Osteocyte (in vitro differentiated cells): ENCODE results near the gene ACP6. TPM values are rescaled to one million over a fixed set of nuclear protein-coding genes. Genes with fewer than 3 reads are reported as not detected.

Source experiments
- DNase-seq: peaks from one replicate; pipeline ENCODE4 v3.0.0; 2021; ENCODE audit warnings: mixed read lengths; ENCODE audit not compliant: unreplicated experiment; ENCODE audit errors: extremely low spot score
- H3K27ac Mint-ChIP-seq: one replicate; pipeline ENCODE4 v1.8.0; 2021; ENCODE audit warnings: mild to moderate bottlenecking, mixed read lengths; ENCODE audit not compliant: unreplicated experiment
- H3K27me3 Mint-ChIP-seq: one replicate; pipeline ENCODE4 v1.8.0; 2021; ENCODE audit warnings: mixed read lengths; ENCODE audit not compliant: unreplicated experiment
- H3K36me3 Mint-ChIP-seq: one replicate; pipeline ENCODE4 v1.8.0; 2021; ENCODE audit warnings: mixed read lengths; ENCODE audit not compliant: unreplicated experiment
- H3K4me1 Mint-ChIP-seq: one replicate; pipeline ENCODE4 v1.8.0; 2021; ENCODE audit warnings: mixed read lengths; ENCODE audit not compliant: unreplicated experiment
- H3K4me3 Mint-ChIP-seq: one replicate; pipeline ENCODE4 v1.8.0; 2021; ENCODE audit warnings: mild to moderate bottlenecking, moderate library complexity, mixed read lengths; ENCODE audit not compliant: unreplicated experiment
- H3K9me3 Mint-ChIP-seq: one replicate; pipeline ENCODE4 v1.8.0; 2021; ENCODE audit warnings: mixed read lengths; ENCODE audit not compliant: unreplicated experiment
- total RNA-seq: library from RNA; stranded (reverse); gene quantifications from 2 replicates; pipeline ENCODE4 v1.2.1, GENCODE V29; 2021
- TF ChIP-seq, protein P1 (sequence below): fragments of 200-600 bp; sonication (generic); IDR thresholded peaks from 2 replicates; pipeline ENCODE4 v1.5.0; 2021; ENCODE audit warnings: antibody characterized with exemption, mild to moderate bottlenecking, moderate library complexity

The ACP6 gene
- total RNA-seq, 1 donor from 2014 or later = 12.6 TPM

DNA sequence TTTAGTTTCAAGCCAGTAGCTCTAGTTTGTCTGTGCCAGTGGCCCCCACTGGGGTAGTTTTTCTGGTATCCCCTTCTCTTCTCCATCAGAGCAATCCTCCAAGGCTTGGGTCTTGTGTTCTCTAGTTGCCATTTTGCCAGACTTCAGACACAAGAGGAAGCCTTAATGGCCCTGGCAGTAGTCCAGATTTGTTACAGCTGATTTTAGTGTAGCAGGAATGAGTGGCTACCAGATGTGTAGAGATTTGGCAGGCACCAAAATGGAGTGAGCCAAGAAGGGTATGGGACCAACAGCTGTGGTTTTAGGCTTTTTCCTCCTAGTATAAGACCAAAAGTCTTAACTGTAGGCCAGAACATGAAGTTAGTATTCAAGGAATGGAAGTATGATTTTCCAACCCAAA is 56.8 kb downstream of the ACP6 start:
- no peak for DNase-seq
- H3K27ac Mint-ChIP-seq = no peak overlapping the region
- TF ChIP-seq, protein P1, sequence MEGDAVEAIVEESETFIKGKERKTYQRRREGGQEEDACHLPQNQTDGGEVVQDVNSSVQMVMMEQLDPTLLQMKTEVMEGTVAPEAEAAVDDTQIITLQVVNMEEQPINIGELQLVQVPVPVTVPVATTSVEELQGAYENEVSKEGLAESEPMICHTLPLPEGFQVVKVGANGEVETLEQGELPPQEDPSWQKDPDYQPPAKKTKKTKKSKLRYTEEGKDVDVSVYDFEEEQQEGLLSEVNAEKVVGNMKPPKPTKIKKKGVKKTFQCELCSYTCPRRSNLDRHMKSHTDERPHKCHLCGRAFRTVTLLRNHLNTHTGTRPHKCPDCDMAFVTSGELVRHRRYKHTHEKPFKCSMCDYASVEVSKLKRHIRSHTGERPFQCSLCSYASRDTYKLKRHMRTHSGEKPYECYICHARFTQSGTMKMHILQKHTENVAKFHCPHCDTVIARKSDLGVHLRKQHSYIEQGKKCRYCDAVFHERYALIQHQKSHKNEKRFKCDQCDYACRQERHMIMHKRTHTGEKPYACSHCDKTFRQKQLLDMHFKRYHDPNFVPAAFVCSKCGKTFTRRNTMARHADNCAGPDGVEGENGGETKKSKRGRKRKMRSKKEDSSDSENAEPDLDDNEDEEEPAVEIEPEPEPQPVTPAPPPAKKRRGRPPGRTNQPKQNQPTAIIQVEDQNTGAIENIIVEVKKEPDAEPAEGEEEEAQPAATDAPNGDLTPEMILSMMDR = no peak
- no peaks in the 10 kb centered on the region for H3K27me3 Mint-ChIP-seq
- peaks cover 3% of the 10 kb centered on the region for H3K4me1 Mint-ChIP-seq
- no peaks in the 10 kb centered on the region for H3K9me3 Mint-ChIP-seq
- peaks cover 61% of the 10 kb centered on the region for H3K36me3 Mint-ChIP-seq
- H3K4me3 Mint-ChIP-seq = no peak overlapping the region

DNA sequence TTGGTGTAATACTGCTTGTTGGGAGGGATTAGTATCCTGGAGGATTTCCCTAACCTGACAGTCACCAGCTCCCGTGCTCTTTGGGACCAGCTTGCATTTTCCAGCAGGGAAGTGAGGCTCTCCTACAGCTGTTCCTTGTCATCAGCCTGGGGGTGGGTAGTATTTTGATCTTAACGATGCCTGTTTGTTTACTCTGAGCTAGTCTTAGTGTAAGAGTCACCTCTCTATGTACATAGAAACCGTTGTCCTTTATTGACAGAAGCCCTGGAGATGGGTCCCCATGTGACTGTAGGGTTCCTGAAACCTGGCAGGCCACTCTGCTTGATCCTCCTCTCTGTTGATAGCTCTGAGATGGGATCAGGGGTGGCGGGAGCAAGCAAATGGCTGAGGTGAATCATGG is 58.0 kb downstream of the ACP6 start:
- no peak overlapping the region for H3K4me3 Mint-ChIP-seq
- H3K9me3 Mint-ChIP-seq = no peaks in the 10 kb centered on the region
- peaks cover 62% of the 10 kb centered on the region for H3K36me3 Mint-ChIP-seq
- H3K27ac Mint-ChIP-seq = no peak overlapping the region
- TF ChIP-seq, protein P1 = no peak
- no peaks in the 10 kb centered on the region for H3K27me3 Mint-ChIP-seq
- no peak for DNase-seq
- H3K4me1 Mint-ChIP-seq = peaks cover 3% of the 10 kb centered on the region

DNA sequence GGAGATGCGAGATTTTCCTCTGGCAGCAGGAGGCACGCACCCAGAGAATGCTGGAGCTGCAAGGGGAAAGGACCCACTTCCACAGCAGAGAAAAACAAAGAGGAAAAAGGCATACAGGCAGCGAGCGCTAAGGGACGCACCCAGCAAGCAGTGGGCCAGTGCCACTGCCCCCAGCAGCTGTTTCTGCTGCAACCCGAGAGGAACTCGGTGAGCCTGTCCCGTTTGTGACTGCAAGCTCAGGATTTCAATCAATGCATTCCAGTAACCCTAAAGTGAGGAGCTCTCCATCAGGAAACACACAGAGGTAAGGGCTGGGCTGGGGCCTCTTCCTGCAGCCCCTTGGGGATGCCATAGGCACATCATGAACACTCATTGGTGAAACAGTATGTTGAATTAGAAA is 58.7 kb downstream of the ACP6 start:
- H3K27ac Mint-ChIP-seq = no peak overlapping the region
- TF ChIP-seq, protein P1 = no peak
- no peaks in the 10 kb centered on the region for H3K27me3 Mint-ChIP-seq
- H3K4me3 Mint-ChIP-seq = no peak overlapping the region
- peaks cover 3% of the 10 kb centered on the region for H3K4me1 Mint-ChIP-seq
- H3K36me3 Mint-ChIP-seq = peaks cover 62% of the 10 kb centered on the region
- H3K9me3 Mint-ChIP-seq = no peaks in the 10 kb centered on the region
- no peak for DNase-seq

DNA sequence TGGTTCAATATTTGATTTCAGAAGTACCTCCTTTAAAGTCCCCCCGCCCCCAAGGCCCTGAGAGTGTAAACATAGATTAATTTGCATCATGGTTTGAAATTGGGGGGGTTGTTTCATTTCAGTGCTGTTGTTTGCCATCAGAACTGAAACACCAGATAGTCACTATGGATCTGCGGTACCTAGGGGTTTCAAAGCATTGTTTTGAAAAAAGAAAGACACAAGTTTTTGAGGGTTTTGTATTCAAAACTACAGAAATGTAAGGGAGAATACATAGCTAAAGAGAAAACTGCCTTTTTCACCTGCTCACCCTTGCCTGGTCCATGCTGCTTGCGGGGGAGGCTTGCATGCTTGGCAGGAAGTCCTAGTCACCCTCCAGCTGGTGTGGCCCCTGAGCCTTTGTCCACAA is 59.3 kb downstream of the ACP6 start:
- Mint-ChIP-seq H3K36me3 (peaks cover 66% of the 10 kb centered on the region), H3K4me3 (no peak overlapping the region), H3K4me1 (peaks cover 3% of the 10 kb centered on the region), H3K27me3 (no peaks in the 10 kb centered on the region), H3K9me3 (no peaks in the 10 kb centered on the region), H3K27ac (no peak overlapping the region)
- DNase-seq = no peak
- TF ChIP-seq, protein P1 = no peak

DNA sequence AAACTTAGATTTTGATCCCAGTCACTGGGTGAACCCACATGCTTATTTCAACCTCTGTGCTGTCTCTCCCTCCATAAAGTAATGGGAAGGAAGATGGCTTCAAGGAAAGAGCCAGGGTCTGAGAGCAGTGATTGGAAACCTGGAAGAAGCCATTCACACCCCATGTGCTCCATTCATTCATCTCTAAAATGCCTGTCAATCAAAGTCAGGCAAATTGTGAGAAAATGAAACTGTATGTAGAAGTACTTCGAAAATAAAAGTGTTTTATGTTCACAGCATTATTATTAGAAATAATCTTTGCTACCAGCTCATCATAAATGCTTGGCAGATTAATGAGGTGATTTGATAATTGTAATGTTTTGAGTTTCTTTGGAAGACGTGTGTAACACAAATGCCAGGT is 61.0 kb downstream of the ACP6 start:
- H3K36me3 Mint-ChIP-seq = peaks cover 62% of the 10 kb centered on the region
- no peak for DNase-seq
- no peak overlapping the region for H3K4me3 Mint-ChIP-seq
- no peaks in the 10 kb centered on the region for H3K27me3 Mint-ChIP-seq
- peaks cover 6% of the 10 kb centered on the region for H3K4me1 Mint-ChIP-seq
- TF ChIP-seq, protein P1 = no peak
- no peak overlapping the region for H3K27ac Mint-ChIP-seq
- no peaks in the 10 kb centered on the region for H3K9me3 Mint-ChIP-seq
